Brain microvascular endothelial cell (primary cell): ENCODE results near the gene RRP1B.

Experiments used
- DNase-seq: peaks from one replicate; pipeline ENCODE4 v3.0.0-alpha.2; 2020
- H3K27ac ChIP-seq: fragments of 250-450 bp; sonication (Bioruptor Pico); 2 replicates; pipeline ENCODE4 v1.5.1; 2020; ENCODE audit warnings: mild to moderate bottlenecking, moderate library complexity
- H3K27me3 ChIP-seq: fragments of 250-450 bp; sonication (Bioruptor Pico); replicated peaks from 2 replicates; pipeline ENCODE4 v1.5.1; 2020; ENCODE audit warnings: mild to moderate bottlenecking
- H3K36me3 ChIP-seq: fragments of 250-450 bp; sonication (Bioruptor Pico); replicated peaks from 2 replicates; pipeline ENCODE4 v1.5.1; 2020; ENCODE audit warnings: mild to moderate bottlenecking
- H3K4me3 ChIP-seq: 2 replicates; pipeline ENCODE4 v1.5.1; 2011; ENCODE audit warnings: low read depth, mild to moderate bottlenecking, control low read depth, low read length, moderate library complexity
- in situ Hi-C: cut with HindIII; loops from 2 replicates; pipeline ENCODE4 v1.10.0; 2017; ENCODE audit warnings: low sequenced_read_pairs, low pct_ligation_motif_present
- TF ChIP-seq, protein P1 (sequence below): IDR thresholded peaks from 2 replicates; pipeline ENCODE4 v1.5.1; 2011; ENCODE audit warnings: low read depth, mild to moderate bottlenecking, moderate library complexity, low read length, control low read depth, inconsistent platforms; ENCODE audit errors: missing control alignments

Gene RRP1B

DNA sequence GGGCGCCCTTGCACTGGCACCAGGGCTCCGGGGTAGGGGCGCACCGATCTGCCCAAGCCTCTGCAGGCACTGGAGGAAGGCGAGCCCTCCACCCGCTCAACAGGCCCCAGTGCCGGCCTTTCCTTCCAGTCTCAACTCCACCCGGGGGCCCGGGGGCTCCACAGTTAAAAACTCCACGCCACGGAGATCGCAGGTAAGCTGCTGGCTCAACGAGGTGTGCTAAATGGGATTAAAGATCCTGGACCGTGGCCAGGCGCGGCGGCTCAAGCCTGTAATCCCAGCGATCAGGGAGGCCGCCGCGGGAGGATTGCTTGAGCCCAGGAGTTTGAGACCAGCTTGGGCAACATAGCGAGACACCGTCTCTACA, 608 bp upstream of the RRP1B start:
- in situ Hi-C loops = no loop called here
- Histone ChIP-seq H3K36me3 (peaks cover 8% of the 10 kb centered on the region), H3K4me3 (no peak overlapping the region), H3K27ac (peak overlapping the region; percentile 85), H3K27me3 (no peaks in the 10 kb centered on the region)
- DNase-seq = no peak
- TF ChIP-seq, protein P1, sequence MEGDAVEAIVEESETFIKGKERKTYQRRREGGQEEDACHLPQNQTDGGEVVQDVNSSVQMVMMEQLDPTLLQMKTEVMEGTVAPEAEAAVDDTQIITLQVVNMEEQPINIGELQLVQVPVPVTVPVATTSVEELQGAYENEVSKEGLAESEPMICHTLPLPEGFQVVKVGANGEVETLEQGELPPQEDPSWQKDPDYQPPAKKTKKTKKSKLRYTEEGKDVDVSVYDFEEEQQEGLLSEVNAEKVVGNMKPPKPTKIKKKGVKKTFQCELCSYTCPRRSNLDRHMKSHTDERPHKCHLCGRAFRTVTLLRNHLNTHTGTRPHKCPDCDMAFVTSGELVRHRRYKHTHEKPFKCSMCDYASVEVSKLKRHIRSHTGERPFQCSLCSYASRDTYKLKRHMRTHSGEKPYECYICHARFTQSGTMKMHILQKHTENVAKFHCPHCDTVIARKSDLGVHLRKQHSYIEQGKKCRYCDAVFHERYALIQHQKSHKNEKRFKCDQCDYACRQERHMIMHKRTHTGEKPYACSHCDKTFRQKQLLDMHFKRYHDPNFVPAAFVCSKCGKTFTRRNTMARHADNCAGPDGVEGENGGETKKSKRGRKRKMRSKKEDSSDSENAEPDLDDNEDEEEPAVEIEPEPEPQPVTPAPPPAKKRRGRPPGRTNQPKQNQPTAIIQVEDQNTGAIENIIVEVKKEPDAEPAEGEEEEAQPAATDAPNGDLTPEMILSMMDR = no peak

DNA sequence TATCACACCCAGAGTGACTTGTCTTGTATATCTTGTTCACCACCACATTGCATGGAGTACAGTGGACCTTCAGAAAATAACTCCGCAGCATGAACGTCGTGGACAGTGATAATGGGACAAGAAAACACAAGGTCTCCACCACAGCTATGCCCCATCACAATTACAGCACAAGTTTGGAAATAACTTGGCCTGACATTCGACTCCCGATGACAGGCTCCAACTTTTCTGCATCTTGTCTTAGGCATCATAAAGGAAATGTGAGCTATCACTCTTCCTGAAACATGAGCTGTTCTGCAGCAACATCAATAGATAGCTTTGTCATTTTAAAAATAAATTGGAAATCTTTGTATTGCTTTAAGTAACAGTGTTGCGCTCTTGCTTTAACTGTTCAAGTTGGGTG, 2.9 kb downstream of the RRP1B start:
- DNase-seq = no peak
- TF ChIP-seq, protein P1 = no peak
- in situ Hi-C loops = no loop called here
- no peak overlapping the region for H3K4me3 ChIP-seq
- H3K27ac ChIP-seq = no peak overlapping the region
- H3K36me3 ChIP-seq = peaks cover 13% of the 10 kb centered on the region
- H3K27me3 ChIP-seq = no peaks in the 10 kb centered on the region

DNA sequence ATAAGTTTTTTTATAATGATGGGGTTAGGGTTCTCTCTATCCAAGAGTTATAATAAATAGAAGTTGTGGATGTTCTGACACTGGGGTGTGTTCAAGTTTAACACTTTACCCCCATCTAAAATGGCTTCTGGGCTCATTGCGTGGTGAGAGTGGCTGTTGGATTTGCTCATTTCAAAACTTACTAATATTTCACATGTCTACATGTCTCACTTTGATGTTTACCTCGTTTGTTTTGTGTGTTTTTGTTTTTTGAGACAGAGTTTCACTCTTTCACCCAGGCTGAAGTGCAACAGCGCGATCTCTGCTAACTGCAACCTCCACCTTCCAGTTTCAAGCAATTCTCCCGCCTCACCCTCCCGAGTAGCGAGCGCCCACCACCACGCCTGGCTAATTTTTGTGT, 3.7 kb downstream of the RRP1B start:
- H3K27me3 ChIP-seq = no peaks in the 10 kb centered on the region
- TF ChIP-seq, protein P1 = no peak
- H3K36me3 ChIP-seq = peaks cover 13% of the 10 kb centered on the region
- no peak overlapping the region for H3K27ac ChIP-seq
- H3K4me3 ChIP-seq = no peak overlapping the region
- in situ Hi-C loops = no loop called here
- DNase-seq = no peak

DNA sequence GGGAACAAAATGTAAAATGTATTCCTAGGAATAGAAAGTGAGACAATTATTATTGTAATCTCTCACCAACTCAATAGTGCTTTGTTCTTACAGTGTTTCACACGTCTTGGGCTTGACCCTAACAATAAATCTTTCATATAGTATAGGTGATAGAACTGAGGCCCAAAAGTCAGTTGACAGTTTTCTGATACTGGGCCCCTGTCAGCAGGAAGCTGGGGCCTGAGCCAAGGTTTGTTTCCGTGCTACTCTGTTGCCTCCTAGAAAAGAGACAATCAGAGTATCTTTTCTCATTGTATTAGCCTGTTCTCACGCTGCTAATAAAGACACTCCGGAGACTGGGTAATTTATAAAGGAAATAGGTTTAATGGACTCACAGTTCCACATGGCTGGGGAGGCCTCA, 5.0 kb downstream of the RRP1B start:
- in situ Hi-C loops = no loop called here

DNA sequence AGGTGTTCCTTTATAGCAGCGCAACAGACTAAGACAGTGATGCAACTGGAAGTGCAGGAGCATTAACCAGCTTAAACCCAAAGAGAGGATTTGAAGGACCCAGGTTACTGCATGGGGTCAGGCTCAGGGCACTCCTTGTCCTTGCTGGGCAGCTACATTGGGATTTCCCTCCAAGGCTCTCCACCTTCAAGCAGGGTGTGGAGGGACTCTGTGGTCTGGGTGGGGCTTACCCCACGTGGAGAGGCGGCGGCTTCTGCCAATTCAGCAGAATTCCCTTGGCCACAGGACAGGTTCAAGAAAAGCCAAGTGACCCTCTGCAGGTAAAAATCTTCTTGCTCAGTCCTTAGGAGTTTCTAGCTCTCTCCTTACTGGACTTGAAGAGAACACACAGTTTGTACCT, 6.5 kb downstream of the RRP1B start:
- Histone ChIP-seq H3K4me3 (no peak overlapping the region), H3K27me3 (no peaks in the 10 kb centered on the region), H3K36me3 (peaks cover 18% of the 10 kb centered on the region), H3K27ac (no peak overlapping the region)
- in situ Hi-C loops = no loop called here
- DNase-seq = no peak
- TF ChIP-seq, protein P1 = no peak

More for the DNA sequence above, 5.0 kb downstream of the RRP1B start:
- TF ChIP-seq, protein P1 = no peak
- H3K27me3 ChIP-seq = no peaks in the 10 kb centered on the region
- DNase-seq = no peak
- no peak overlapping the region for H3K4me3 ChIP-seq
- H3K27ac ChIP-seq = no peak overlapping the region
- peaks cover 13% of the 10 kb centered on the region for H3K36me3 ChIP-seq

DNA sequence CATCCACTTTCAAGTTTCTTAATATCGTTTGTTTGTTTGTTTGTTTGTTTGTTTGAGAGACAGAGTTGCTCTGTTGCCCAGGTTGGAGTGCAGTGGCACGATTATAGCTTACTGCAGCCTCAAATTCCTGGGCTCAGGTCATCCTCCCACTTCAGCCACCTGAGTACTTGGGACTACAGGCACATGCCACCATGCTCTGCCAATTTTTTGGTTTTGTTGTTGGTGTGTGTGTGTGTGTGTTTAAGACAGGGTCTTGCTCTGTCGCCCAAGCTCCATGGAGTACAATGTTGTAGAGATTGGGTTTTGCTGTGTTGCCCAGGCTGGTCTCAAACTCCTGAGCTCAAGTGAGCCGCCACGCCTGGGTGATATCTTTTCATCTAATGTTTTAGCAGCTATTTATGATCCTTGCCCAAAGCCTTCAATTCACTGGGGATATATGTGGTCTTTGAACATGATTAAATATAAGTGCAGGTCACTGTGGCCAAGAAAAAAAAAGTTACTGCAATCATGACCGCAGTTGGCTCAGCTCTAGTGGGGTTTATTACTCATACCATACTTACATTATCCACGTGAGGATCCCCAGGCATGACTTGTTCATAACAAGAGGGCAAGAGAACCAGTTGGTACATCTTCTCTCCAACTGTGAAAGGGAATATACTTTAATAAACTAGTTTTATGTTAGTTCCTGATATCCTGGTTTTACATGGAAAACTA, 8.0 kb downstream of the RRP1B start:
- peak; percentile 64 for DNase-seq
- Histone ChIP-seq H3K36me3 (peaks cover 19% of the 10 kb centered on the region), H3K27me3 (no peaks in the 10 kb centered on the region), H3K4me3 (no peak overlapping the region), H3K27ac (peak overlapping the region; percentile 32)
- TF ChIP-seq, protein P1 = no peak
- in situ Hi-C loops = no loop called here
